ENCODE measurements around the gene ATP8B1. TPM values are rescaled to one million over a fixed set of nuclear protein-coding genes. Genes with fewer than 3 reads are reported as not detected.

ATP8B1 gene
- total and polyA plus RNA-seq, 2 of the 8 experiments (the other 6 are each of a cell fraction or from before 2014, with no cell fraction given): 1.1 to 4.6 TPM

- H3K27me3 ChIP-seq (replicated peaks in 1 of 4; ENCODE audit: control insufficient read depth in 3 of 4, extremely low read depth in 1 of 4, insufficient read depth in 3 of 4, low read length in 3 of 4): no peaks in the 10 kb centered on the region
- no peak for TF ChIP-seq BACH1 (IDR thresholded peaks at IDR 0.05; ENCODE audit: low read length)
- no peak overlapping the region for H3K14ac ChIP-seq (ENCODE audit: insufficient read length)
- no peak overlapping the region for H4K5ac ChIP-seq (ENCODE audit: insufficient read length, low read depth, low read length)
- no peak overlapping the region for H2AK5ac ChIP-seq (ENCODE audit: low read depth, low read length)
- ChIA-PET POLR2A (ENCODE audit: partially characterized antibody) (interaction anchor here (1.6 kb wide), 1 partner anchor 10 kb away, joined by 5 read pairs; no protein-coding TSS in a partner anchor), CTCF (ENCODE audit: partially characterized antibody) (interaction anchor here (0.5 to 1.9 kb wide), 4 partner anchors 9 to 63 kb away, joined by 3 to 5 read pairs (median 3); no protein-coding TSS in a partner anchor)
- H3K18ac ChIP-seq (ENCODE audit: extremely low read depth, low read length): no peak overlapping the region
- no peak overlapping the region for H3K4me2 ChIP-seq (ENCODE audit: insufficient read depth in 1 of 2, low read depth in 2 of 2, low read length in 2 of 2)
- H2BK5ac ChIP-seq (ENCODE audit: low read depth, low read length): no peak overlapping the region
- H3K9ac ChIP-seq (replicated peaks in 1 of 4; ENCODE audit: extremely low read depth in 1 of 4, low read depth in 3 of 4, low read length in 3 of 4): no peak overlapping the region
- no peak overlapping the region for H3K56ac ChIP-seq (replicated peaks; ENCODE audit: insufficient read length, low read depth, low read length)
- no peak overlapping the region for H2BK20ac ChIP-seq (ENCODE audit: low read length)
- H4K20me1 ChIP-seq (replicated peaks in 1 of 2; ENCODE audit: control insufficient read depth in 1 of 2, insufficient read depth in 2 of 2, low read length in 2 of 2): no peaks in the 10 kb centered on the region
- no peak overlapping the region for H3K23ac ChIP-seq (ENCODE audit: insufficient read length)
- no peak for DNase-seq (ENCODE audit: low read depth in 1 of 2, low spot score in 2 of 2)
- H3K4ac ChIP-seq (replicated peaks; ENCODE audit: insufficient read length, low read depth, low read length): no peak overlapping the region
- no peak overlapping the region for H4K8ac ChIP-seq (ENCODE audit: extremely low read depth, insufficient read depth, low read length)
- peaks cover 3 to 4% of the 10 kb centered on the region in 2 experiments; a peak in 2 of 4 replicates for H3K9me3 ChIP-seq (ENCODE audit: insufficient read depth in 2 of 2, low read depth in 1 of 2, low read length in 1 of 2)
- H3K79me2 ChIP-seq (ENCODE audit: control insufficient read depth in 1 of 2, insufficient read depth in 2 of 2, low read length in 2 of 2): no peaks in the 10 kb centered on the region
- no peak overlapping the region for H3K4me3 ChIP-seq (ENCODE audit: extremely low read depth in 1 of 4, insufficient read depth in 2 of 4, low read depth in 3 of 4, low read length in 4 of 4)
- no peak overlapping the region for H4K91ac ChIP-seq (replicated peaks; ENCODE audit: insufficient read length, low read length)
- no peak overlapping the region for H3K27ac ChIP-seq (ENCODE audit: low read depth, low read length)
- no peak overlapping the region for H2BK120ac ChIP-seq (replicated peaks; ENCODE audit: low read depth, low read length)
- H3K36me3 ChIP-seq (ENCODE audit: control insufficient read depth in 2 of 4, insufficient read depth in 4 of 4, low read length in 3 of 4): no peaks in the 10 kb centered on the region; a peak in 1 of 8 replicates
- no peak overlapping the region for H2BK15ac ChIP-seq (ENCODE audit: low read length)
- FAIRE-seq: no peak
- no peak overlapping the region for H2BK12ac ChIP-seq (ENCODE audit: low read depth, low read length)
- no peaks in the 10 kb centered on the region for H3K23me2 ChIP-seq (ENCODE audit: low read depth, low read length)
- 95% methylated on average over 3 of the region's 3 CpGs; no CpG with 5 or more reads in 1 of the 2 experiments for WGBS, 2 experiments (ENCODE audit: extremely low coverage in 1 of 2, insufficient coverage in 1 of 2, insufficient read length in 1 of 2, insufficient replicate concordance in 2 of 2, low coverage in 1 of 2, low lambda C conversion rate in 2 of 2, missing lambda C conversion rate in 1 of 2)
- H2AFZ ChIP-seq (ENCODE audit: low read length): no peak overlapping the region
- H3K79me1 ChIP-seq (ENCODE audit: low read depth, low read length): no peaks in the 10 kb centered on the region
- peaks cover 0 to 3% (median 0%) of the 10 kb centered on the region in 4 experiments; a peak in 1 of 7 replicates for H3K4me1 ChIP-seq (replicated peaks in 1 of 4; ENCODE audit: control insufficient read depth in 3 of 4, insufficient read depth in 4 of 4, low read length in 3 of 4)
Measured at GRCh38 chr18:57743008-57743407, 60.1 kb downstream of the ATP8B1 start.

Measured in H1 (cell line).